GM18868 (cell line): ENCODE measurements around the gene PSMB5.
A peak's percentile ranks its signal among the peaks of the same experiment; 100 is the strongest.

Source experiments
- ATAC-seq: cut with Tn5 transposase; IDR thresholded peaks from one replicate; pipeline ENCODE4 v1.9.1; 2021; ENCODE audit warnings: mild to moderate bottlenecking, moderate library complexity; ENCODE audit not compliant: unreplicated experiment

Gene PSMB5

DNA sequence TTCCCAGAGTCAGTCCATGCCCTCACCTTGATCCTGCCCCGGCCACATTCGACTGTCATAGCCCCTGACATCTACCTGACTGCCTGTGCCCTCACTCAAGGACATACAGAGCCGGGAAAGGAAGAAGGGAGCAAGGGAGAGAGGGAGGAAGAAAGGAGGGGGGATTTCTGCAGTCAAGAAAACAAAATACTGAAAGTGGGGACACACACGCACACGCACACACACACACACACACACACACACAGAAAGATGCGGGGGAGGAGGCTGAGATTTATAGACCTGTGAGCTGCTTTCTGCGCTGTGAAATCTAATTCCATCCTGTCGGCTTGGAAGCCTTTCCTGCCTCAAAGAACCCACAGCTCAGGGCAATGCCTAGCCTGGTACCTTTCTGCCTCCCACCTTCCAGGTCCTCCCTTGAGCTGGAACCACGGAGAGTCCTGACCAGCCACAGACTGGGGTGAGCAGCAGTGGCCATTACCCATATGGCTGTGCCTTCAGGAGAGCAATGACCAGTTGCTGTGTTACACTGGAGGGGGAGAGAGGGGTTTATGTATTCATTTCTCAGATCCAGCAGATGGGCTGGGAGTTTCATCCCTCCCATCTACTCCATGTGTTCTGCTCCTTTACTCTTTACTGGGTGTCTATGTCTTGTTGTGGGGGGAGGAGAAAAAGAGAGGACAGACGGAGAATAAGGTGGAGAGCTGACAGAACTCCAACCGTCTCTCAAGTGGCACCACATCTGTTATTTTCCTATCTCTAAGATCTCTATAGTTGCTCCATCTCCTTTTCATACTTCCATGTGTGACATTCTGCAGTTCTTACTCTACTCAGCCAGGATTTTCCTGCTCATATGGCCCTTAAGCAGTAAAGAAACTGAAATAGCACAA lies 37.7 kb downstream of the PSMB5 start:
- ATAC-seq, result no peak

GRCh38 chr14:22995889-22996625 lies 38.6 kb downstream of the PSMB5 start:
- ATAC-seq, result no peak

- no peak for ATAC-seq
These were observed 39.9 kb downstream of the PSMB5 start for GRCh38 chr14:22994762-22995275.

DNA sequence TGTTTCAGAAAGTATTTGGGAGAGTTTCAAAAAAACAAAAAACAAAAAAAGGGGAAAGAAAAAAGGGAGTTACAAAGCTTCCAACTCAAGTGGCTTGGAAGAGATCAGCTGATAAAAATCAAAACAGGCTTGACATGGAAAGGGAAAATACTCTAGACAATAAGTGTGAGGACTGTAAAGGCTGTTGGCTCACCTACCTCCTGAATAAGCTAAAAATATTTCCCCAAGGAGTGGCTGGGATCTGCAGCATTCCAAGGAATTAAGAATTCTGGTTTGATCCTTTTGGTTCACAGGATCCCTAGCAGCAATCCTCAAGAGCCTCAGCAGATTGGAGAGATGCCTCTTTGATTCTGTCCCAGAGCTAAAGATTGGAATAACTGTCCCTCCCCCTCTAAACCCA lies 41.2 kb downstream of the PSMB5 start:
- ATAC-seq, result no peak

DNA sequence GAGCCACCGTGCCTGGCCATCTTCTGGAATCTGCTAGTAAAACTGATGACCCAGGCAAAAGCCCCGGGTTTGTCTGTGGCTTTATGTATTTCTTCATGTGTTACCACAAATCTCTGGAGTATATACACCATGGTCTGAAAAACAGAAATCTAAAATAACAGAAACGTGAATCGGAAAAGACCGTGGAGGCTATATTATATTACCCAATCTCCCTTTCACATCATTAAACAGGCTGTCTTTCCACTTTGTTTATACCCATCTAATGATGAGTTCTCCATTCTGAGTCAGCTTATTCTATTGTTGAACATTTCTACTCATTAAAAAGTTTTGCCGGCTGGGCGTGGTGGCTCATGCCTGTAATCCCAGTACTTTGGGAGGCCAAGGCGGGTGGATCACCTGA lies 42.8 kb downstream of the PSMB5 start:
- no peak for ATAC-seq

DNA sequence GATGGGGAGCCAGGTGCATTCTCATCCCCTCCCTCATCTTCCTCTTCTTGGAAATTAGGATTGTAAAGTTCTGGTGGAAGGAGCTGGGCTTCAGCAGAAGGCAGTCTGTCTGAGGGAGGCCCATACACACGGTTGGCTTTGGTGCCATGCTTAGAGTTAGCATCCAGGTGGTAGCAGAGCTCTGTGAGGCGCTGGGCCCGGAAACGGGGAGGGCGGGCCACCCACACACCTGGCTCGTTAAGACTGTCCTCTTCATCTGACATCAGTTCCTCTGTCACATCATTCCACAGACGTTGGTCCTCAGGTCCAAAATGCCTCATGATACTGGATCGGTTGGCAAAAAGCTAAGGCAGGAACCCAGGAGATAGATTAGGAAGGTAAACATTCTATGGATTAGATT lies 47.4 kb downstream of the PSMB5 start:
- no peak for ATAC-seq

DNA sequence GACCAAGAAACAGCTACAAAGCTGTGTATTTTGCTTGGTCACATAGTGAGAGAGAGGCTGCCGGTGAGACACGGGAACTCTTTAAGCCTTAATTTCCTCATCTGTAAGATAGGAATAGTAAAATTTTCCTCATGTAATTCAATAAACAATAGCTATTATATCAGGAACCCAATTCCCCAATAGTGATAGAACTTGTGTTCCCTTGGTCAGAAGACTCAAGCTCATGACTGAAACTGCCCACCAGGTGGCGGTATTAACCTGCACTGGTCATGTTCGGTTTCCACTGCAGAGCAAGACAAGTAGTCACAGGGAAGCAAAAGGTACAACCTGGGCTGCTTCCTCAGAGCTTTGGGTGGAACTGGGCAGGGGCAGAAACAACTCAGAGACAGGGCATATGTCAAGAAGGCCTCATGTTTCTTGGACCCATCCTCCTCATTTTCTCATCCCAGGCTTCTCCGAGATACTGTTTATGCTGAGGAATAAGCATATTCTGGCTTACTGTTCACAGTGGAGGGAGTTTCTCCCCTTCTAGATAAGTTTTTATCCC lies 48.1 kb downstream of the PSMB5 start:
- peak; percentile 55 for ATAC-seq

DNA sequence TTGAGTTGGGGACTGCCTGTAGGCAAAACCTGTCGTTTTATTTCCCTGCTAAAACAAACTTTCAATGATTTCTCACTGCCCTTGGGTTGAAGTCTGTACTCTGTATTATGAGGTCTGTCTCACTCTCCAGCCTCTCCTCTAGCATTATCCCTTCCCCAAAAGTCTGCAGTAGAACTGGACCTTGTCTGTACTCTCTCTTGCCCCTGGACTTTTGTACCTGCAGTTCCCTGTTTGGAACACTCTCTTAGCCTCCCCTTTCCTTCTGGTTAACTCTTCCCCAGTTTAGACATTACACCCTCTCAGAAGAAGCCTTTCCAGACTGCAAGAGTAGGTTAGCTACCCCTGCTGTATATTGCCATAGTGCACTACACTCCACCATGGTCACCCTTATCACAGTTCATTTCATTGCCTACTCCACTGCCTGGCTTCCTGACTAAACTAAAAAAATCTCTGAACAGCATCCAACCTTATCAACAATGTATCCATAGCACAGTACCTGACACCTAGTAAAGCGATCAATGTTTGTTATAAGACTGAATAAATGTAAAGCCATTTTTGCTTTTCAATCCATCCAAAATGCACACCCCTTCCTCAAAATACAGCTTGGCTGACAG lies 48.7 kb downstream of the PSMB5 start:
- no peak for ATAC-seq

DNA sequence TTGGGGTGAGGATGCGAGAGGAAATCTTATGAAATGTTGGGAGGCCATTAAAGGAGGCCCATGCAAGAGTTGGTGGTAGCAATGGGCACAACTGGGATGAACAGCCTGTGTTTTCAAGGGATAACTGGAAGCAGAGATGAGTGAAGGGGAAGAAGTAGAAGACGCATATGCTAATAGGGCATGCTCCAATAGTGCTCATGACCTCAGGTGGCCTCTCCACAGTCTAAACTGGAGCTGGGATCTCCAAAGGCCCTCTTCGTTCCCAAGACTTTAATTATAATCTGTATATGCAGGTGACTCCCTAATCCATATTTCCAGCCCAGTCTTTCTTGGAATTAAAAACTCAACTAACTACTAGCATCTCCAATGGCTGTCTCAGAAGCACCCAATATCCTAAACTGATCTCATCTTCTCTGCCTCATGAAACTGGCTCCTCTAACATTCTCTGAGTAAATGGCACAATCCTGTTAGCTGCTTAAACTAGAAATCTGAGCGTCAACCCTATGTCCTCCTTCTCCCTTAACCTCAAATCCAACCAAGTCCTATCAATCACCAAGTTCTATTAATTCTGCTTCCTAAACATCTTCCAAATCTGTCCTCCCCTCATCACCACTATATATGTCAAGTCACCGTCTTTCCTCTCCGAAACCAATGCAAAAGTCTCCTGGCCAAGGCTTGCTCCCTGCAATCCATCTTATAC lies 49.6 kb downstream of the PSMB5 start:
- no peak for ATAC-seq

GRCh38 chr14:22982477-22983245 lies 52.0 kb downstream of the PSMB5 start, which contains the start of gene AJUBA:
TSS of gene AJUBA (minus strand) at chr14:22982551. CDS start at chr14:22982266, 285 bp downstream.
- peak; percentile 40 for ATAC-seq

DNA sequence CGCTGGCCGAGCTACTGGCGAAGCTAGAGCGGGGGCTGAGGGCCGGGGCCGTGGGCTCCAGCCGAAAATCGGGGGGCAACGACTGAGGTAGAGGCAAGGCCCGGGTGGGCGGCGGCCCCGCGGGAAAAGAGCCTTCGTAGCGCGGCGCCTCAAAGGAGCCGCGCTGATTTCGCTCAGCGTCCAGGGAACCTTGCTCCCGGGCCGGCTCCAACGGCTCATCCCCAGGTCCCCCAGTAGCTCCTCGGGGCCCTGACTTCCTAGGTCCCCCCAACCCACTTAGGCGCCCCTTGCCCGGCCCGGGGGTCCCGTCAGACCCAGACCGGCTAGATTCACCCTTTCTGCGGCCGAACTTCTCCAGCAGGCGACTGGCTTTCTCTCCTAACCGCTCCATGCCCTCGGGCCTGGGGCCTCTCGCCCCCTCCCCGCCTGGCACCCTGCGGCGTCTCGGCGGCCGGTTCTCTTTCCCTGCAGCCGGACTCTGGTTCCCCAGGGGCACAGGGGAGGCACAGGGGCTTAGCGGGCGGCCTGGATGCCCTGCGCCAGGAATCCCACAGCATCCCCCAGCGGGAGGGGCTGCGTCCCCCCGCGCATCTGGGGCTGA lies 52.7 kb downstream of the PSMB5 start:
- ATAC-seq, result no peak

DNA sequence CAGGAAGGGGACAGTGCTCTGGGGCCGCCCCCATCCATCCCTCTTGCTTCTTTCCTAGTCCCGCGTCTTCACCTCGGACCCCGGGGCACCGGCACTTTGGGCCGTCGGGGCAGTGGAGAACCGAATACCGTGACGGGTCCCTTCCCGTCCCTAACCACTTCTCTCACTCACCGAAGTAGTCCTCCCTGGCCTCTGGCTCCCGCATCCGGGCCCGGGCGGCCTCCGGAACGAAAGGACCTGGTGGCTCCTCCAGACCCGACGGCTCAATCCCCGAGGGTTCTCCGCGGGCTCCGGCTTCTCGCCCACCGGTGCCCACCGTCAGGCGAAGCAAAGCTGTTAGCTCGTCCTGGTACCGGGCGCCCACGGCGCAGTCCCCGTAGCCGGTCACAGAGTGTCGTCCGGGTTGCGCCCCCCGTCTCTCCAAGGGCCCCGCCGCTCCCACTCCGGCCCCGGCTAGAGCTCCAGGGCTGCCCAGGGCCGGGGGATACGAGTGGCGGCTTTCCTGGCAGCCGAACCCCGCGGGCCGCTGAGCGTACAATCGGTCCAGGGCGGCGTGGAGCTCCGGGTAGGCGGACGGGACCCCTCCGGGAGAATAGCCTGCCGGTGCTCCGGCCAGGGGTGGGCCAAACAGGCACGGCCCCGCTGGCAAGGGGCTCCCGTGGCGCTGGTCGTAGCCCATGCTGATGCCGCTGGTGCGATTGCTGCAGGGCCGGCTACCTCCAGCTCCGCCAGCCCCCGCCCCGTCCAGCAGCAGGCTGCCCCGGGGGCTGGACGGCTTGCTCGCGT lies 53.4 kb downstream of the PSMB5 start:
- no peak for ATAC-seq

GRCh38 chr14:22980672-22981089 lies 54.0 kb downstream of the PSMB5 start:
- ATAC-seq, result no peak

- ATAC-seq, result no peak
These were observed 54.8 kb downstream of the PSMB5 start for GRCh38 chr14:22979748-22980392.

DNA sequence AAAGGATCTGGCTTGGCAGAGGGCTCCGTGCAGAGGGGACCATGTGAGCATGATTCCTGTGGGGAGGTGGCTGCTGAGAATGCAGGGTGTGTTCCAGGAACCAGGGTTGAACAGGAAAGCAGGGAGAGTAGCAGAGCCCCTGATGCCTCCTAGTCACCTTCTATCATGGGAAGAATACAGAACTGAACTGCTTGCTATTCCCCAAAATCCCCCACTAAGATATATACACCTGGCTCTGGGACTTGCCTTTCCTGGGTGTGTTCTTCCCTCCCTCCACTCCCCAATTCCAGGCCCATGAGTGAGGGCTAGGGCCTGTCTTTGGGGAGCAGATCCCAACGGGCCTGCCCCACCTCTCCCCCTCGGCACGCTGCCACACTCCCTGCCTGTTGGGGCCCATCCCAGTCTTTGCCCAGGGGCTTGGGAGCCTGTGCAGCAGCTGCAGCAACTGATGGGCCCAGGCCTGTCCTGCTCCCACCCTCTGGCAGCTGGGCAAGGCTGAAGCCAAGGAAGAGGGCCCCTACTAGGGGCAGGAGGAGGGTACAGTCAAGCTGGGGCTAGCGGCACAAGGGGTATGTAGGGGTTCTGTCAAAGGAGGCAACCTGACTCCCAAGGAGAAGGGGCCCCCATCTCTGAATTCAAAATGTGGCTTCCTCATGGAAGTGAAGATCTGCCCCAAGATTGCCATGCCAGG lies 55.6 kb downstream of the PSMB5 start:
- ATAC-seq, result no peak

DNA sequence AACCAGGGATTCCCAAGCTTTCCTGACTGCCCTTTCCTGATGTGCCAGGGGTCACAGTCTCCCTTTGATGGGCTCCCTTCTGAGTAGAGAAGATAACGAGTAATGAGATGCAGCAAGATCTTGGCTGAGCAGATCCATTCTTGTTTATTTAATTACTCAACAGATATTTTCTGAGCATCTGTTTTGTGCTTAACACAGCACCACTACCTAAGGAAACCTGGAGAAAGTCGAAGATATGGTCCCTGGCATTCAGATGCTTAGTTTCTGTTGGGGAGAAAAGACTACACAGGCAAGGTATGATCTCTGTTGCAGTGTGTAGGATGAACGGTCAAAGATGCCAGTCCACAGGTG lies 56.2 kb downstream of the PSMB5 start:
- ATAC-seq, result no peak

GRCh38 chr14:22977684-22978486 lies 56.8 kb downstream of the PSMB5 start:
- ATAC-seq, result no peak
